HepG2 (cell line): ENCODE measurements around the gene RNASE12. TPM values are rescaled to one million over a fixed set of nuclear protein-coding genes. Genes with fewer than 3 reads are reported as not detected.
A peak's percentile ranks its signal among the peaks of the same experiment; 100 is the strongest.

ENCODE experiments used
- CREB3 ChIP-seq: sonication (generic); formaldehyde crosslinking; IDR thresholded peaks from 2 replicates; pipeline ENCODE4 v1.5.0; 2020; ENCODE audit warnings: missing genetic modification reagents
- DNMT3B ChIP-seq: conservative IDR thresholded peaks from 2 replicates; pipeline ENCODE4 v1.6.1; 2016; ENCODE audit warnings: missing biosample characterization, control low read depth
- FOXO1 ChIP-seq: sonication (generic); formaldehyde crosslinking; IDR thresholded peaks from 2 replicates; pipeline ENCODE4 v1.4.0; 2020; ENCODE audit warnings: missing genetic modification reagents
- HINFP ChIP-seq: sonication (generic); formaldehyde crosslinking; IDR thresholded peaks from 2 replicates; pipeline ENCODE4 v1.4.0; 2020; ENCODE audit warnings: low read depth, mild to moderate bottlenecking, missing genetic modification reagents
- HNF1B ChIP-seq: sonication (generic); formaldehyde crosslinking; IDR thresholded peaks from 2 replicates; pipeline ENCODE4 v1.5.1; 2020; ENCODE audit warnings: mild to moderate bottlenecking, moderate library complexity, missing genetic modification reagents
- JARID2 ChIP-seq: sonication (generic); formaldehyde crosslinking; IDR thresholded peaks from 2 replicates; pipeline ENCODE4 v1.8.1; 2023; ENCODE audit warnings: missing genetic modification reagents, inconsistent platforms; ENCODE audit not compliant: insufficient replicate concordance
- MED13 ChIP-seq: sonication (generic); formaldehyde crosslinking; IDR thresholded peaks from 2 replicates; pipeline ENCODE4 v1.5.0; 2020; ENCODE audit warnings: missing genetic modification reagents
- MEF2D ChIP-seq: sonication (generic); formaldehyde crosslinking; IDR thresholded peaks from 2 replicates; pipeline ENCODE4 v1.5.1; 2020; ENCODE audit warnings: mild to moderate bottlenecking, missing genetic modification reagents
- MIER3 ChIP-seq: IDR thresholded peaks from 2 replicates; pipeline ENCODE4 v1.6.1; 2016; ENCODE audit warnings: missing compliant biosample characterization, borderline replicate concordance
- PAXIP1 ChIP-seq: sonication (generic); formaldehyde crosslinking; conservative IDR thresholded peaks from 2 replicates; pipeline ENCODE4 v1.4.0; 2020; ENCODE audit warnings: mild to moderate bottlenecking, missing genetic modification reagents, moderate library complexity
- POLR2G ChIP-seq: fragments of 200-400 bp; formaldehyde crosslinking; IDR thresholded peaks from 2 replicates; pipeline ENCODE4 v1.6.1; 2018; ENCODE audit warnings: mild to moderate bottlenecking, low read depth, low read length, moderate library complexity
- TFDP1 ChIP-seq: IDR thresholded peaks from 2 replicates; pipeline ENCODE4 v1.6.1; 2016; ENCODE audit warnings: missing compliant biosample characterization, missing genetic modification reagents, borderline replicate concordance
- YEATS4 ChIP-seq: sonication (generic); formaldehyde crosslinking; IDR thresholded peaks from 2 replicates; pipeline ENCODE4 v1.4.0; 2020; ENCODE audit warnings: missing genetic modification reagents, borderline replicate concordance
- ZFP36L1 ChIP-seq: sonication (generic); formaldehyde crosslinking; IDR thresholded peaks from 2 replicates; pipeline ENCODE4 v1.8.0; 2022; ENCODE audit warnings: mild to moderate bottlenecking, missing genetic modification reagents, moderate library complexity
- ZFY ChIP-seq: sonication (generic); formaldehyde crosslinking; IDR thresholded peaks from 2 replicates; pipeline ENCODE4 v1.4.0; 2020; ENCODE audit warnings: missing genetic modification reagents
- ZMAT3 ChIP-seq: sonication (generic); formaldehyde crosslinking; conservative IDR thresholded peaks from 2 replicates; pipeline ENCODE4 v1.7.0; 2021; ENCODE audit warnings: missing genetic modification reagents
- ZNF331 ChIP-seq: sonication (generic); formaldehyde crosslinking; IDR thresholded peaks from 2 replicates; pipeline ENCODE4 v1.4.0; 2020; ENCODE audit warnings: missing genetic modification reagents
- ZNF431 ChIP-seq: sonication (generic); formaldehyde crosslinking; IDR thresholded peaks from 2 replicates; pipeline ENCODE4 v1.9.0; 2022; ENCODE audit warnings: missing genetic modification reagents, low read depth, mild to moderate bottlenecking, borderline replicate concordance
- ZNF605 ChIP-seq: sonication (generic); formaldehyde crosslinking; IDR thresholded peaks from 2 replicates; pipeline ENCODE4 v1.8.0; 2022; ENCODE audit warnings: mild to moderate bottlenecking, missing genetic modification reagents
- ZNF790 ChIP-seq: sonication (generic); formaldehyde crosslinking; IDR thresholded peaks from 2 replicates; pipeline ENCODE4 v1.8.0; 2022; ENCODE audit warnings: missing genetic modification reagents, mild to moderate bottlenecking, borderline replicate concordance
- polyA plus RNA-seq, 8 experiments: library from polyadenylated mRNA; depleted of rRNA in 3 of 8; stranded (reverse) in 7 of 8; unstranded in 1 of 8; fragments of >200 nt; fragmentation: Illumina TruSeq in 4 of 8; extraction: Trizol in 4 of 8; gene quantifications; 2 replicates each; pipeline versions ENCODE4 v1.2.1 to v1.2.3, GENCODE V29; 2011 to 2016; ENCODE audit warnings: low read depth in 4 of 8, missing spikeins in 1 of 8, mixed read lengths in 1 of 8; ENCODE audit not compliant: insufficient read depth in 1 of 8
- total RNA-seq, 5 experiments: library from RNA; depleted of rRNA; stranded (reverse); fragments of >200 nt; fragmentation: Illumina TruSeq; extraction: Trizol; gene quantifications; 2 replicates each; pipeline ENCODE4 v1.2.3, GENCODE V29; 2016; ENCODE audit warnings: low read depth in 1 of 5

RNASE12 gene
- total and polyA plus RNA-seq, 2 of the 13 experiments (the other 11 are each of a cell fraction or from before 2014, with no cell fraction given) = not detected

- TF ChIP-seq ZNF790 (CRISPR knock-in tag) (no peak), POLR2G (no peak), JARID2 (CRISPR knock-in tag) (no peak), ZMAT3 (CRISPR knock-in tag) (no peak; the same call in 1 of the 2 replicates), DNMT3B (CRISPR knock-in tag) (0 out of 2 replicates have a peak, but pooled peaks have one; percentile 66), HNF1B (CRISPR knock-in tag) (no peak), PAXIP1 (CRISPR knock-in tag) (peak; percentile 41), MIER3 (CRISPR knock-in tag) (peak; percentile 68; the same call in 1 of the 2 replicates), ZNF605 (peak; percentile 92), CREB3 (no peak), ZFP36L1 (no peak), YEATS4 (CRISPR knock-in tag) (no peak), MED13 (no peak), FOXO1 (CRISPR knock-in tag) (peak; percentile 26; the same call in 1 of the 2 replicates), TFDP1 (CRISPR knock-in tag) (no peak), HINFP (CRISPR knock-in tag) (0 out of 2 replicates have a peak, but pooled peaks have one; percentile 72), MEF2D (CRISPR knock-in tag) (peak; percentile 56), ZNF331 (CRISPR knock-in tag) (peak; percentile 85), ZFY (CRISPR knock-in tag) (peak; percentile 34; the same call in 1 of the 2 replicates), ZNF431 (no peak)
Measured at GRCh38 chr14:20632831-20633691, 41.9 kb upstream of the RNASE12 start (continued).
